ENCODE results near the gene ZNF853.

Gene ZNF853

GRCh38 chr7:6615723-6616555 lies 529 bp downstream of the ZNF853 start:
- Histone ChIP-seq H3K27me3 (ENCODE audit: low read length) (no peaks in the 10 kb centered on the region), H4K20me1 (ENCODE audit: low read depth, low read length) (no peaks in the 10 kb centered on the region), H3K79me2 (ENCODE audit: insufficient read depth, low read length) (no peaks in the 10 kb centered on the region), H3K9me2 (replicated peaks; ENCODE audit: insufficient read depth, low read length) (no peaks in the 10 kb centered on the region), H3K27ac (ENCODE audit: low read depth, low read length) (no peak overlapping the region), H3F3A (ENCODE audit: insufficient read depth) (no peaks in the 10 kb centered on the region), H3K4me2 (ENCODE audit: low read depth, low read length, poor library complexity, severe bottlenecking) (no peak overlapping the region), H3K9ac (ENCODE audit: low read length) (no peak overlapping the region), H3K36me3 (ENCODE audit: low read length) (no peaks in the 10 kb centered on the region), H2AFZ (ENCODE audit: low read depth, low read length, severe bottlenecking) (no peak overlapping the region), H3K9me3 (ENCODE audit: insufficient read depth, low read length) (no peaks in the 10 kb centered on the region), H3K4me3 (ENCODE audit: insufficient read depth, low read length, poor library complexity, severe bottlenecking) (no peak overlapping the region)
- TF ChIP-seq, protein P1, sequence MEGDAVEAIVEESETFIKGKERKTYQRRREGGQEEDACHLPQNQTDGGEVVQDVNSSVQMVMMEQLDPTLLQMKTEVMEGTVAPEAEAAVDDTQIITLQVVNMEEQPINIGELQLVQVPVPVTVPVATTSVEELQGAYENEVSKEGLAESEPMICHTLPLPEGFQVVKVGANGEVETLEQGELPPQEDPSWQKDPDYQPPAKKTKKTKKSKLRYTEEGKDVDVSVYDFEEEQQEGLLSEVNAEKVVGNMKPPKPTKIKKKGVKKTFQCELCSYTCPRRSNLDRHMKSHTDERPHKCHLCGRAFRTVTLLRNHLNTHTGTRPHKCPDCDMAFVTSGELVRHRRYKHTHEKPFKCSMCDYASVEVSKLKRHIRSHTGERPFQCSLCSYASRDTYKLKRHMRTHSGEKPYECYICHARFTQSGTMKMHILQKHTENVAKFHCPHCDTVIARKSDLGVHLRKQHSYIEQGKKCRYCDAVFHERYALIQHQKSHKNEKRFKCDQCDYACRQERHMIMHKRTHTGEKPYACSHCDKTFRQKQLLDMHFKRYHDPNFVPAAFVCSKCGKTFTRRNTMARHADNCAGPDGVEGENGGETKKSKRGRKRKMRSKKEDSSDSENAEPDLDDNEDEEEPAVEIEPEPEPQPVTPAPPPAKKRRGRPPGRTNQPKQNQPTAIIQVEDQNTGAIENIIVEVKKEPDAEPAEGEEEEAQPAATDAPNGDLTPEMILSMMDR (IDR thresholded peaks at IDR 0.05; ENCODE audit: insufficient read depth, low read length, poor library complexity, severe bottlenecking): no peak
- no peak for TF ChIP-seq EZH2phosphoT487 (conservative IDR thresholded peaks at IDR 0.05; ENCODE audit: low read length)

DNA sequence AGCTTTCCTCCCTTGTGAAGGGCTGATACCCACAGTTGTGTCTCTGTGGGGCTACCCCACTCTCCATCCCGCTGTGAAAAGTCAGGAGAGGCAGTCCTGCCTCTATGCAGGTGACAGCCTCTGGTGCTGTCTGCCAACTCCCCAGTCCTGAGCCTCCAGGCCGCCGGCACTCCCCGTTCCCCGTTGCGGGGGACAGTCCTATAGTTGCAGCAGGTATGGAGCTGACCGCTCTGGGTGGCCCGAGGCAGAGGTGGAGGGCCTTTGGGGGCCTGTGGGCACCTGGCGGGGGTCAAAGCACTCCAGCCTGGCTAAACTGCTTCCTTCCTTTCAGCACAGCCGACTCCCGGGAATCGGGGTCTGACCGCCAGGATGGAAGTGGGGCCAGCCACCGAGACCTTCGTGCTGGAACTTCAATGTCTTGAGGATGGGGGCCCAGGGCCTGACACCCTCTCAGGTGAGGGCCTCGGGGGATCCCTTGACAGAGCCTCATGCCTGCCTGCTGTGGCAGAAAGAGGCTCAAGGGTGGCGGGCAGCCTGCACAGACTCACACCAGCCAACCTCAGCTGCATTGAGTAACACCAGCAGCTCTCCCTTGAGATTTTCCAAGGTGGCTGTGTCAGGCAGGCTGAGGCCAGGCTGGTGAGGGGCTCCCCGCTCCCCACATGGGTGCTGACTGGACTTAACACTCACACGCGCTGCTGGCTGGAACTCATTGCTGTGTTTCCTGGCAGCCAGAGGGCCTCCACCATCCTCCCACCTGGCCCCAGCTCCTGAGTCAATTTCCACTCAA lies 1.6 kb downstream of the ZNF853 start:
- no peaks in the 10 kb centered on the region for H3K79me2 ChIP-seq (ENCODE audit: insufficient read depth, low read length)

DNA sequence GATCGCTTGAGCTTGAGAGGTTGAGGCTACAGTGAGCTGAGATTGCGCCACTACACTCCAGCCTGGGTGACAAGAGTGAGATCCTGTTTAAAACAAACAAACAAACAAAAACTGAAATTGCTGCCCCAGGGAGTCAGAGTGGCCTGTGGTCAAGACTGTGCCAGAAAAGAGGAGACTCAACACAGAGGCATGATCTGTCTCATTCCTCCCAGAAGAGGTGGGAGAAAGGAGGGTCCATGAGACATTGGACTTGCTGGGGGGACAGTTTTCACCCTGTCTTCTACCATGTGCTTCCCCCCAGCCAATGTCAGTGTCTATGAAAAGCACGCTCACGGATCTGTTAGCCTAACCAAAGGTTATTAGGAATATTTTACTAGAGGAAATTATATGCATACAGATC lies 3.2 kb downstream of the ZNF853 start:
- Histone ChIP-seq H3K9ac (ENCODE audit: low read length) (no peak overlapping the region), H2AFZ (ENCODE audit: low read depth, low read length, severe bottlenecking) (no peak overlapping the region), H4K20me1 (ENCODE audit: low read depth, low read length) (no peaks in the 10 kb centered on the region), H3K9me3 (ENCODE audit: insufficient read depth, low read length) (no peaks in the 10 kb centered on the region), H3F3A (ENCODE audit: insufficient read depth) (no peaks in the 10 kb centered on the region), H3K4me2 (ENCODE audit: low read depth, low read length, poor library complexity, severe bottlenecking) (no peak overlapping the region), H3K4me3 (ENCODE audit: insufficient read depth, low read length, poor library complexity, severe bottlenecking) (no peak overlapping the region), H3K79me2 (ENCODE audit: insufficient read depth, low read length) (no peaks in the 10 kb centered on the region), H3K36me3 (ENCODE audit: low read length) (no peaks in the 10 kb centered on the region), H3K27ac (ENCODE audit: low read depth, low read length) (no peak overlapping the region), H3K9me2 (replicated peaks; ENCODE audit: insufficient read depth, low read length) (no peaks in the 10 kb centered on the region), H3K27me3 (ENCODE audit: low read length) (no peaks in the 10 kb centered on the region)
- TF ChIP-seq, protein P1 (IDR thresholded peaks at IDR 0.05; ENCODE audit: insufficient read depth, low read length, poor library complexity, severe bottlenecking): no peak
- TF ChIP-seq EZH2phosphoT487 (conservative IDR thresholded peaks at IDR 0.05; ENCODE audit: low read length): no peak

More for the DNA sequence above, 1.6 kb downstream of the ZNF853 start:
- no peak for TF ChIP-seq EZH2phosphoT487 (conservative IDR thresholded peaks at IDR 0.05; ENCODE audit: low read length)
- TF ChIP-seq, protein P1 (IDR thresholded peaks at IDR 0.05; ENCODE audit: insufficient read depth, low read length, poor library complexity, severe bottlenecking): no peak
- no peaks in the 10 kb centered on the region for H3K9me2 ChIP-seq (replicated peaks; ENCODE audit: insufficient read depth, low read length)
- no peak overlapping the region for H2AFZ ChIP-seq (ENCODE audit: low read depth, low read length, severe bottlenecking)
- no peaks in the 10 kb centered on the region for H3K27me3 ChIP-seq (ENCODE audit: low read length)
- H3K27ac ChIP-seq (ENCODE audit: low read depth, low read length): no peak overlapping the region
- no peak overlapping the region for H3K4me2 ChIP-seq (ENCODE audit: low read depth, low read length, poor library complexity, severe bottlenecking)
- H3K9ac ChIP-seq (ENCODE audit: low read length): no peak overlapping the region
- H3K36me3 ChIP-seq (ENCODE audit: low read length): no peaks in the 10 kb centered on the region
- no peaks in the 10 kb centered on the region for H4K20me1 ChIP-seq (ENCODE audit: low read depth, low read length)
- no peak overlapping the region for H3K4me3 ChIP-seq (ENCODE audit: insufficient read depth, low read length, poor library complexity, severe bottlenecking)
- no peaks in the 10 kb centered on the region for H3K9me3 ChIP-seq (ENCODE audit: insufficient read depth, low read length)
- no peaks in the 10 kb centered on the region for H3F3A ChIP-seq (ENCODE audit: insufficient read depth)
